ENCODE data around the gene APP.

APP gene

DNA sequence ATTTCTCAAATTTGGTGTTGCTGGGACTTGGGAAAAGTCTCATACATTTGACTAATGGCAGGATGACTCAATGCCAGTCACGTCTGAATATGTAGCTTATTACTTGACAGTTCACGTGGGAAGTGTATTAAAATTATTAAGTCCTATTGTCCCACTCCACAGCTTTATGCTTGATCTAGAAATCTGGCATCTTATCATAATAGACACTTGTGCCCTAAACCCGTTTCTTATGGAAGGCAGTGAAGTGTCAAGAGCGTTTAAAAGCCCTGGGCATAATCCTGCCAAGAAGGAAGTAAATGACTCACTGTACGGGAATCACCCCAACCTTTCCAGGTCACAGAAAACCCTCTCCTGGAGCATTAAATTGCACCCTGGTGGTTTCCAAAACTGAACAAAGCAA is 207.4 kb downstream of the APP start:
- no peak overlapping the region for H3K9ac ChIP-seq (ENCODE audit: low read length)
- peaks cover 19% of the 10 kb centered on the region for H3K36me3 ChIP-seq (ENCODE audit: control insufficient read depth, low read depth, low read length)
- no peak overlapping the region for H3K27ac ChIP-seq (ENCODE audit: low read length)
- H3K9me3 ChIP-seq (ENCODE audit: control insufficient read depth, low read depth, low read length) = no peaks in the 10 kb centered on the region
- no peaks in the 10 kb centered on the region for H3K27me3 ChIP-seq (ENCODE audit: control insufficient read depth, insufficient read depth, low read length)
- peaks cover 36% of the 10 kb centered on the region for H3K4me1 ChIP-seq (ENCODE audit: control insufficient read depth, low read depth, low read length)
- no peak overlapping the region for H3K4me3 ChIP-seq (ENCODE audit: low read length)

DNA sequence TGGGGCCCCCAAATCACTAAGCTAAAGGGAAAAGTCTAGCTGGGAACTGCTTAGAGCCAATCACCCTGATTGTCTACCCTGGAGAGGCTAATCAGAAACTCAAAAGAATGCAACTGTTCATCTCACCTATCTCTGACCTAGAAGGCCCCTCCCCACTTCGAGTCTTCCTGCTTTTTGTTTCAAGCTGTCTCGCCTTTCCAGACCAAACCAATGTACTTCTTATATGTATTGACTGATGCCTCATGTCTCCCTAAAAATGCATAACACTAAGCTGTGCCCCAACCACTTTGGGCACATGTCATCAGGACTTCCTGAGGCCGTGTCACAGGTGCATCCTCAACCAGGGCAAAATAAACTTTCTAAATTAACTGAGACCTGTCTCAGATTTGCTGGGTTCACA is 209.5 kb downstream of the APP start:
- peak overlapping the region; percentile 34 for H3K4me3 ChIP-seq (ENCODE audit: low read length)
- peaks cover 34% of the 10 kb centered on the region for H3K4me1 ChIP-seq (ENCODE audit: control insufficient read depth, low read depth, low read length)
- H3K27ac ChIP-seq (ENCODE audit: low read length) = peak overlapping the region; percentile 67
- H3K27me3 ChIP-seq (ENCODE audit: control insufficient read depth, insufficient read depth, low read length) = no peaks in the 10 kb centered on the region
- peaks cover 15% of the 10 kb centered on the region for H3K36me3 ChIP-seq (ENCODE audit: control insufficient read depth, low read depth, low read length)
- peak overlapping the region; percentile 31 for H3K9ac ChIP-seq (ENCODE audit: low read length)
- no peaks in the 10 kb centered on the region for H3K9me3 ChIP-seq (ENCODE audit: control insufficient read depth, low read depth, low read length)

DNA sequence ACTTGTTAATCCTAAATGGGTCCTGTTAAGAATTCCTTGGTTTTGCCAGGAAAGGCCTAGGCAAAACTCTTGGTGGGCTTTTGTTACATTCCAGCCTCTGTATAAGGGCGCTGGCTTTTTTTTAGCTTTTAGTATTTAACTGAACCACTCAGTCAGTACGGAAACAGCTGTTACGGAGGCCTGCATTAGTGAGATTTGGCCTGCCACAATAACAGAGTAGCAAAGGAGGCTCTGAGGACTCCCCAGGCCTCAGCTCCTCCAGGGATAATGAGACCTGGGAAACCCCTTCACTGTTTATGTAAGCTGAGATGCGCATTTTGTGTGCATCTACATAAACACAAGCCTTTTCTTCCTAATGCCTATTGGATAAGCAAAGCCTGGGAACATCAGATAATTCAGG is 210.2 kb downstream of the APP start:
- Histone ChIP-seq H3K4me1 (ENCODE audit: control insufficient read depth, low read depth, low read length) (peaks cover 32% of the 10 kb centered on the region), H3K4me3 (ENCODE audit: low read length) (peak overlapping the region; percentile 34), H3K27ac (ENCODE audit: low read length) (peak overlapping the region; percentile 67), H3K36me3 (ENCODE audit: control insufficient read depth, low read depth, low read length) (peaks cover 21% of the 10 kb centered on the region), H3K27me3 (ENCODE audit: control insufficient read depth, insufficient read depth, low read length) (no peaks in the 10 kb centered on the region), H3K9ac (ENCODE audit: low read length) (peak overlapping the region; percentile 31), H3K9me3 (ENCODE audit: control insufficient read depth, low read depth, low read length) (no peaks in the 10 kb centered on the region)

DNA sequence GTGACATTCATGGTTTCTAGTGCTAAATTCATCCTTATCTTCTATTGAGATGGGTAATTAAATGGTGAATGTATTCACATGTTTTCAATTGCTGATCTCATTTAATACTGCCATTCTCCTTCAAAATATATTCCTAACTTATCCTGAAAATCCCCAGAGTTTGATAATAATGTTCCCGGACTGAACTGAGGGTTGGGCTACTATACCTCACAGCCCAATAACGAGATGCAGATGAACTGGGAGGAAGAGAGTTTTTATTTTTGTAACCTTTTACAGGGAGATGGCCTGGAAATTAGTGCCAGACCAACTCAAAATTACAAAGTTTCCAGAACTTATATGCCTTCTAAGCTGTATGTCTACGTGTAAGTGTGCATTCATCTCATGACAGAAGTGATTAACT is 210.8 kb downstream of the APP start:
- H3K4me3 ChIP-seq (ENCODE audit: low read length) = no peak overlapping the region
- no peaks in the 10 kb centered on the region for H3K9me3 ChIP-seq (ENCODE audit: control insufficient read depth, low read depth, low read length)
- H3K4me1 ChIP-seq (ENCODE audit: control insufficient read depth, low read depth, low read length) = peaks cover 32% of the 10 kb centered on the region
- peaks cover 23% of the 10 kb centered on the region for H3K36me3 ChIP-seq (ENCODE audit: control insufficient read depth, low read depth, low read length)
- no peaks in the 10 kb centered on the region for H3K27me3 ChIP-seq (ENCODE audit: control insufficient read depth, insufficient read depth, low read length)
- peak overlapping the region; percentile 67 for H3K27ac ChIP-seq (ENCODE audit: low read length)
- H3K9ac ChIP-seq (ENCODE audit: low read length) = peak overlapping the region; percentile 31

DNA sequence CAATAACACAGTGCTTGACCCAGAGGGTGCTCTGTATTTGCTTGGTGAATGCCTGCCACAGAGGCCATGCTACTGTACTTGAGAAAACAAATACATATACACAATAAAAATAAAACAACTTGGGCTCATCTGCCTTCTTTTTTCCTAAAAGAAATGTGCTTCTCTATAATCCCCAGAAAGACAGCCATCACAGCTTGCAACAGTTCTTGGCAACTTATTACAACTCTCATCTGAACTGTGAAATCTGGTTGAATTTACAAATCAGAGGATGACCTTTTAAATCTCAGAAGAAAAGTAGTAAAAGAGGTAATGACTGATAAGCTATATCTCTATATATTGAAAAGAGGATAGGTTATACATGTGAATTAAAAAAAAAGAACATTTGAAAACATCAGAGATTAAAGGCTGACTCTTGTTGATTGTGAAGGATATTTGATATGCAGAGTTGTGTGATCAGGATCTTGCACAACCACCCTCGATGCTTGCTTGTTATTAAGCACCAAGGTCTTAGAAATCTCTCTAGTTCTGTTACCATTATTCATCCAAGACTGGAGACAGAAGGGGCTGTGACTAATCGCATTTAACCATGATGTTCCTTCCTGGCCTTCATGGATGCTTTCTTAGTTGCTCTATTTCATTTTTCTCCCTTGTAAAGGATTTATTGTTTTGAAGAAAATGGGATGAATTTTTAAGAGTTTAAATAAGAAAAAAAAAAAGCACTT is 213.4 kb downstream of the APP start:
- Histone ChIP-seq H3K36me3 (ENCODE audit: control insufficient read depth, low read depth, low read length) (peaks cover 42% of the 10 kb centered on the region), H3K27me3 (ENCODE audit: control insufficient read depth, insufficient read depth, low read length) (no peaks in the 10 kb centered on the region), H3K9me3 (ENCODE audit: control insufficient read depth, low read depth, low read length) (no peaks in the 10 kb centered on the region), H3K27ac (ENCODE audit: low read length) (no peak overlapping the region), H3K4me1 (ENCODE audit: control insufficient read depth, low read depth, low read length) (peaks cover 29% of the 10 kb centered on the region), H3K9ac (ENCODE audit: low read length) (no peak overlapping the region), H3K4me3 (ENCODE audit: low read length) (no peak overlapping the region)

DNA sequence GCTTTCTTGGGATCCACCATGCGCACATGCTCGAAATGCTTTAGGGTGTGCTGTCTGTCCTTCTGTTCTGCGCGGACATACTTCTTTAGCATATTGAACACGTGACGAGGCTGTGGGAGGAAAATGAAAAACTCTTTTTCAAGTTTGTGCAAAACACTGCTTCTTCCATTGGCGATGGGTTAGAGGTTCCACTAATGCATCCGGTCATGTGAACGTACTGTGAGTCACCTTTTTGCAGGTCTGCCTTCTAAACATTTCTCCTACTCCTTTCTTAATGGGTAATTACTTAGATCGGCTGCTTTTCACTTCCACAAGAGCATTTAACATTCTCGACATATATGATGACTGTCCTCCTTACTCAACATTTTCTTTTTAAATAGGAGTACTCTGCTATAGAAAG is 214.9 kb downstream of the APP start:
- H3K36me3 ChIP-seq (ENCODE audit: control insufficient read depth, low read depth, low read length) = peaks cover 45% of the 10 kb centered on the region

DNA sequence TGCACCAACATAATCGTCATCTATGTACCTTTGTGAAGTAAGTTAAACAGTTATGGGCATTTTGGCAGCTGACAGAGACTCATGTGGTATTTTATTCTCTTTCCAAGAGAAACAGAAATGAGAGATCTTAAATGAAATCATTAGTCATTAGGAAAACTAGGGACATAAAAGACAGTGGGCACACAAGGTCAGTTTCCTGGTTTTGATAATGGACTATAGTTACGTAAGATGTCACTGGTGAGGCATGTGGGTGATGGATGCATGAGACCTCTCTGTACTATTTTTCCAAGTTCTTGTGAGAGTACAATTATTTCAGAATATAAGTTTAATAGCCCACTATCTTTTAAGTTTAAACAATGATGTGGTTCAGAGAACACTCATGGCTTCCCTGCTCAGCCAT is 216.9 kb downstream of the APP start:
- Histone ChIP-seq H3K27me3 (ENCODE audit: control insufficient read depth, insufficient read depth, low read length) (no peaks in the 10 kb centered on the region), H3K27ac (ENCODE audit: low read length) (no peak overlapping the region), H3K36me3 (ENCODE audit: control insufficient read depth, low read depth, low read length) (peaks cover 43% of the 10 kb centered on the region), H3K9ac (ENCODE audit: low read length) (no peak overlapping the region), H3K9me3 (ENCODE audit: control insufficient read depth, low read depth, low read length) (no peaks in the 10 kb centered on the region), H3K4me1 (ENCODE audit: control insufficient read depth, low read depth, low read length) (no peaks in the 10 kb centered on the region), H3K4me3 (ENCODE audit: low read length) (no peak overlapping the region)

More for the DNA sequence above, 214.9 kb downstream of the APP start:
- Histone ChIP-seq H3K4me3 (ENCODE audit: low read length) (no peak overlapping the region), H3K9ac (ENCODE audit: low read length) (no peak overlapping the region), H3K9me3 (ENCODE audit: control insufficient read depth, low read depth, low read length) (no peaks in the 10 kb centered on the region), H3K27ac (ENCODE audit: low read length) (no peak overlapping the region), H3K4me1 (ENCODE audit: control insufficient read depth, low read depth, low read length) (peaks cover 15% of the 10 kb centered on the region), H3K27me3 (ENCODE audit: control insufficient read depth, insufficient read depth, low read length) (no peaks in the 10 kb centered on the region)

DNA sequence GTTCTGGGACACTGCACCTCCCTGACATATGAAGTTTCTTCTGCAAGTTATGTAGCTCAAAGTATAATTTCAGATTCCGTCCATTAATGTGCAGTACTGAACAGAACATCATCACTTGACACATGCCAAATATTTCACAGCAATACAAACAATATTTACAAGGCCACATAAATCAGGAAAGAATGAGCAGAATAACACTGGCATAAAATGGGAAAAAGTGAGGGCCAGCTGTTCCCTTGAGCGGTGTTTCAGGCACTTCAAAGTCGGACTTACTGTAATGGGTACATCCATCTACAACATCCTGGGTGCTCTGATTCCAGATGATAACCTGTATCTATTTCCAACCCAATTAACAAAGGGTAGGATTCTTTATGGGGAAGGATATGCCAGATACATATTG is 217.4 kb downstream of the APP start:
- no peak overlapping the region for H3K27ac ChIP-seq (ENCODE audit: low read length)
- peaks cover 43% of the 10 kb centered on the region for H3K36me3 ChIP-seq (ENCODE audit: control insufficient read depth, low read depth, low read length)

DNA sequence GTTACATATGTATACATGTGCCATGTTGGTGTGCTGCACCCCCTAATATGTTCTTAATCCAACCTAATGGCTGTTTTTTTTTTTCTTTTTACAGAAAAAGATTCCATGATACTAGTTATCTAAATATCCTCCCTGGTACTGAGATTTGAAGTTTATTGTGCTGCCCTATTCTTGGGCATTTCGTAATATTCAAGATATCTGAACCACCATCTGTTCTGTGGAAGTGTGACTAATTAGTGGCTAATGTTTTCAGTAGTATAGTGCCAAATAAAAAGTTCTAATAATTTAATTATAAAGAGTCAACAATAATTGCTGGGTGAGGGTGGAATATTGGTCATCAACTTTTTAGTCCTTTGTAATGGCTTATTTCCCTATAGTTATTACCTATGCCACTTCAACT is 218.3 kb downstream of the APP start:
- Histone ChIP-seq H3K9me3 (ENCODE audit: control insufficient read depth, low read depth, low read length) (no peaks in the 10 kb centered on the region), H3K27me3 (ENCODE audit: control insufficient read depth, insufficient read depth, low read length) (no peaks in the 10 kb centered on the region), H3K36me3 (ENCODE audit: control insufficient read depth, low read depth, low read length) (peaks cover 43% of the 10 kb centered on the region), H3K9ac (ENCODE audit: low read length) (no peak overlapping the region), H3K27ac (ENCODE audit: low read length) (no peak overlapping the region), H3K4me1 (ENCODE audit: control insufficient read depth, low read depth, low read length) (no peaks in the 10 kb centered on the region), H3K4me3 (ENCODE audit: low read length) (no peak overlapping the region)

More for the DNA sequence above, 217.4 kb downstream of the APP start:
- no peaks in the 10 kb centered on the region for H3K9me3 ChIP-seq (ENCODE audit: control insufficient read depth, low read depth, low read length)
- H3K27me3 ChIP-seq (ENCODE audit: control insufficient read depth, insufficient read depth, low read length) = no peaks in the 10 kb centered on the region
- H3K9ac ChIP-seq (ENCODE audit: low read length) = no peak overlapping the region
- no peaks in the 10 kb centered on the region for H3K4me1 ChIP-seq (ENCODE audit: control insufficient read depth, low read depth, low read length)
- no peak overlapping the region for H3K4me3 ChIP-seq (ENCODE audit: low read length)

DNA sequence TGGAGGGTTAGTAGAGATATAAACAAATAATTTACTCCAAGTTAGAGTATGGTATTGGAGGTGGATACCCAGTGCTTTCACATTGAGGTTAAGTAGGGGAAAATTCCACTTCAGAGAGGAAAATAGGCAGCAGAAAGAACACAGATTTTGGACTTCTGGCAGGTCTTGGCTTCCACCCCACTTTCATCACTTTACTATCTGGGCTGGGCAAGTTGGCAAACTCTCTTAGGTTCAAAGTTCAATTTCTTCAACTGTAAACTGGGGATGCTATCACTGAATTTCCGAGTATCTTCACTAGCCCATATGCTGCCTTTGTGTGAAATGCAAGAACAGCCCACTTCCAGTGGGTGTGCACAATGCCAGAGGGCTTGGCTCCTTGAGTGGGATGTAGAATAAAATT is 220.9 kb downstream of the APP start:
- no peak overlapping the region for H3K9ac ChIP-seq (ENCODE audit: low read length)
- H3K4me3 ChIP-seq (ENCODE audit: low read length) = no peak overlapping the region
- peaks cover 31% of the 10 kb centered on the region for H3K36me3 ChIP-seq (ENCODE audit: control insufficient read depth, low read depth, low read length)
- H3K27me3 ChIP-seq (ENCODE audit: control insufficient read depth, insufficient read depth, low read length) = no peaks in the 10 kb centered on the region
- H3K27ac ChIP-seq (ENCODE audit: low read length) = no peak overlapping the region
- no peaks in the 10 kb centered on the region for H3K4me1 ChIP-seq (ENCODE audit: control insufficient read depth, low read depth, low read length)
- no peaks in the 10 kb centered on the region for H3K9me3 ChIP-seq (ENCODE audit: control insufficient read depth, low read depth, low read length)

DNA sequence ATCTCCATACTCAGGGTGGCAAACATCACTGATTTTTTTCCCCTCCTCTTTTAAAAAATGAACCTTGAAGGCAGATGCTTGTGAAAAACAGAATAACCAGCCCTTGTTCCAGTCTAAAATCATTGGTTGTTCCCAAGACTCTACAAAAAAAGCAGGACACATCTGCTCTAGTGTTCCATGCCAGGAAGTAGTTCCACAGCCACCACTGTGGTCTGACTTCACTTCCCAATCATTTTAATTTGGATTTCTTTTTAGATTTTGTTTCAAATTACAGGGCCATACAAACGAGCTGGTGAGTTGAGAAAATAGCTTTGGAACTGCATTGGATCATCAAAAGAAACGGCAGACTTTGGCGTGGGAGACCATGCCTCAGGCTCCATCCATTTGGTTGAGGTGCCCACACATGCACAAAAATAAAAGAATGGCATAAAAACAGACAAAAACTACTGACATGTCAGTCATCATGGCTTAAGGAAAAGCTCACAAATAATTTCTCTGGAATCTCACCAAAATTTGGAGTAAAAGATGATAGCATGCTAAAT is 225.8 kb downstream of the APP start:
- H3K4me1 ChIP-seq (ENCODE audit: control insufficient read depth, low read depth, low read length) = no peaks in the 10 kb centered on the region
- no peaks in the 10 kb centered on the region for H3K9me3 ChIP-seq (ENCODE audit: control insufficient read depth, low read depth, low read length)
- H3K4me3 ChIP-seq (ENCODE audit: low read length) = no peak overlapping the region
- H3K36me3 ChIP-seq (ENCODE audit: control insufficient read depth, low read depth, low read length) = peaks cover 11% of the 10 kb centered on the region
- no peak overlapping the region for H3K27ac ChIP-seq (ENCODE audit: low read length)
- H3K9ac ChIP-seq (ENCODE audit: low read length) = no peak overlapping the region
- H3K27me3 ChIP-seq (ENCODE audit: control insufficient read depth, insufficient read depth, low read length) = no peaks in the 10 kb centered on the region

DNA sequence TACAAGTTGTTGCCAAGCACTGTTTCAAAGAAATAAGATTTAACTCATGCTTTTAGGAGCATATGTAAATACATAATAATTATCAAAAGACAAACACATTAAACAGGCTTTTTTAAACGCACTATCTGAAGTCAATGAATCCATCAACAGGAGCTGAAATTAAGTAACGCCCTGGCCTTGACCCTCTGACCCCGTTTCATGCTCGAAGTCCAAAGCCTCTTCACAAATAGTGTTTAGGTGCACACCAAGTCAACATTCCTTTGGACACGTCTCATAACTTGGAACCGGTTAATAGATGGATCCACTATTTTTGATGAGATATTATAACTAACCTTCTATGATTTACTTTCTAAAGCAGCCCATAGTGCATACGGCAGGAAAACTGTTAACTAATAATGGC is 226.5 kb downstream of the APP start:
- Histone ChIP-seq H3K36me3 (ENCODE audit: control insufficient read depth, low read depth, low read length) (peaks cover 11% of the 10 kb centered on the region), H3K9me3 (ENCODE audit: control insufficient read depth, low read depth, low read length) (no peaks in the 10 kb centered on the region), H3K4me1 (ENCODE audit: control insufficient read depth, low read depth, low read length) (no peaks in the 10 kb centered on the region), H3K27ac (ENCODE audit: low read length) (no peak overlapping the region), H3K4me3 (ENCODE audit: low read length) (no peak overlapping the region), H3K9ac (ENCODE audit: low read length) (no peak overlapping the region), H3K27me3 (ENCODE audit: control insufficient read depth, insufficient read depth, low read length) (no peaks in the 10 kb centered on the region)

All from iPS-18a (cell line).